H9 (cell line): ENCODE results near the gene TMEM235. TPM values are rescaled to one million over a fixed set of nuclear protein-coding genes. Genes with fewer than 3 reads are reported as not detected.
A peak's percentile ranks its signal among the peaks of the same experiment; 100 is the strongest.

Source experiments
- DNase-seq: peaks from one replicate; pipeline ENCODE4 v3.0.0-alpha.2; 2017
- H2AFZ ChIP-seq: one replicate; pipeline ENCODE4 v1.6.1; 2013; ENCODE audit warnings: mild to moderate bottlenecking, low read length, control low read depth, moderate library complexity
- H2AK5ac ChIP-seq: 2 replicates; pipeline ENCODE4 v1.6.1; 2013; ENCODE audit warnings: low read length, control low read depth, mixed read lengths; ENCODE audit not compliant: insufficient read length
- H2BK120ac ChIP-seq: one replicate; pipeline ENCODE4 v1.6.1; 2013; ENCODE audit warnings: low read depth, mild to moderate bottlenecking, low read length, control low read depth, inconsistent platforms; ENCODE audit not compliant: poor library complexity, severe bottlenecking
- H2BK12ac ChIP-seq: 2 replicates; pipeline ENCODE4 v1.6.1; 2013; ENCODE audit warnings: low read length, control low read depth, mixed read lengths, low read depth; ENCODE audit not compliant: insufficient read length
- H2BK15ac ChIP-seq: 2 replicates; pipeline ENCODE4 v1.6.1; 2013; ENCODE audit warnings: low read depth, low read length, control low read depth
- H2BK20ac ChIP-seq: one replicate; pipeline ENCODE4 v1.6.1; 2013; ENCODE audit warnings: low read depth, mild to moderate bottlenecking, low read length, control low read depth, inconsistent platforms; ENCODE audit not compliant: poor library complexity, severe bottlenecking
- H2BK5ac ChIP-seq: 2 replicates; pipeline ENCODE4 v1.6.1; 2013; ENCODE audit warnings: low read length, control low read depth, mixed read lengths; ENCODE audit not compliant: insufficient read length
- H3K14ac ChIP-seq: 2 replicates; pipeline ENCODE4 v1.6.1; 2013; ENCODE audit warnings: low read length, control low read depth; ENCODE audit not compliant: insufficient read depth
- H3K18ac ChIP-seq: 2 replicates; pipeline ENCODE4 v1.6.1; 2013; ENCODE audit warnings: low read depth, mild to moderate bottlenecking, mixed read lengths, low read length, control low read depth; ENCODE audit not compliant: insufficient read length
- H3K23ac ChIP-seq: 2 replicates; pipeline ENCODE4 v1.6.1; 2013; ENCODE audit warnings: low read length, control low read depth, mixed read lengths, low read depth; ENCODE audit not compliant: insufficient read length
- H3K23me2 ChIP-seq: 2 replicates; pipeline ENCODE4 v1.6.1; 2013; ENCODE audit warnings: low read depth, mild to moderate bottlenecking, mixed read lengths, low read length, control low read depth; ENCODE audit not compliant: insufficient read length, poor library complexity, severe bottlenecking
- H3K27ac ChIP-seq: 2 replicates; pipeline ENCODE4 v1.5.1; 2013; ENCODE audit warnings: low read length, control low read depth, mixed read lengths, low read depth; ENCODE audit not compliant: insufficient read length
- H3K27me3 ChIP-seq: 2 replicates; pipeline ENCODE4 v1.6.1; 2013; ENCODE audit warnings: low read length, control low read depth, inconsistent platforms; ENCODE audit not compliant: insufficient read depth
- H3K4ac ChIP-seq: 2 replicates; pipeline ENCODE4 v1.6.1; 2013; ENCODE audit warnings: low read depth, mild to moderate bottlenecking, control low read depth, inconsistent platforms, low read length, moderate library complexity
- H3K4me1 ChIP-seq: 2 replicates; pipeline ENCODE4 v1.6.1; 2013; ENCODE audit warnings: low read length, control low read depth, inconsistent platforms; ENCODE audit not compliant: insufficient read depth
- H3K4me2 ChIP-seq: 2 replicates; pipeline ENCODE4 v1.6.1; 2013; ENCODE audit warnings: low read length, control low read depth, mixed read lengths; ENCODE audit not compliant: insufficient read length, insufficient read depth
- H3K56ac ChIP-seq: 2 replicates; pipeline ENCODE4 v1.6.1; 2013; ENCODE audit warnings: low read depth, mild to moderate bottlenecking, mixed read lengths, low read length, control low read depth; ENCODE audit not compliant: insufficient read length
- H3K79me1 ChIP-seq: 2 replicates; pipeline ENCODE4 v1.6.1; 2013; ENCODE audit warnings: low read depth, mild to moderate bottlenecking, moderate library complexity, low read length, control low read depth, inconsistent platforms; ENCODE audit not compliant: insufficient read depth, poor library complexity, severe bottlenecking
- H3K79me2 ChIP-seq: 2 replicates; pipeline ENCODE4 v1.6.1; 2013; ENCODE audit warnings: low read length, control low read depth, inconsistent platforms; ENCODE audit not compliant: insufficient read depth
- H3K9ac ChIP-seq: 2 replicates; pipeline ENCODE4 v1.6.1; 2013; ENCODE audit warnings: low read length, control low read depth, mixed read lengths; ENCODE audit not compliant: insufficient read length; ENCODE audit errors: extremely low read depth
- H3K9me3 ChIP-seq: one replicate; pipeline ENCODE4 v1.6.1; 2013; ENCODE audit warnings: low read depth, low read length, inconsistent platforms; ENCODE audit not compliant: control insufficient read depth
- H3T11ph ChIP-seq: one replicate; pipeline ENCODE4 v1.6.1; 2013; ENCODE audit warnings: mild to moderate bottlenecking, low read length, control low read depth, inconsistent platforms
- H4K20me1 ChIP-seq: one replicate; pipeline ENCODE4 v1.6.1; 2013; ENCODE audit not compliant: control insufficient read depth, insufficient read length, insufficient read depth
- H4K5ac ChIP-seq: 2 replicates; pipeline ENCODE4 v1.6.1; 2013; ENCODE audit warnings: low read depth, mild to moderate bottlenecking, mixed read lengths, low read length, control low read depth; ENCODE audit not compliant: insufficient read length
- H4K8ac ChIP-seq: replicated peaks from 2 replicates; pipeline ENCODE4 v1.6.1; 2013; ENCODE audit warnings: low read length, control low read depth, mixed read lengths, low read depth; ENCODE audit not compliant: insufficient read length
- H4K91ac ChIP-seq: 2 replicates; pipeline ENCODE4 v1.6.1; 2013; ENCODE audit warnings: low read depth, mild to moderate bottlenecking, moderate library complexity, mixed read lengths, low read length, control low read depth; ENCODE audit not compliant: insufficient read length
- H3K27ac Mint-ChIP-seq, 3 experiments: 2 replicates in 2 of 3; 3 replicates in 1 of 3; pipeline ENCODE4 v1.8.0; 2020 to 2021; ENCODE audit warnings: mixed read lengths in 3 of 3, mild to moderate bottlenecking in 1 of 3, moderate library complexity in 1 of 3
- H3K27me3 Mint-ChIP-seq: 2 replicates; pipeline ENCODE4 v1.8.0; 2021; ENCODE audit warnings: low read depth, mild to moderate bottlenecking, moderate library complexity, mixed read lengths
- H3K36me3 Mint-ChIP-seq, 3 experiments: 2 replicates in 2 of 3; 3 replicates in 1 of 3; pipeline ENCODE4 v1.8.0; 2020 to 2021; ENCODE audit warnings: low read depth in 3 of 3, mixed read lengths in 3 of 3; ENCODE audit not compliant: insufficient read depth in 1 of 3
- H3K4me1 Mint-ChIP-seq, 2 experiments: 2 replicates each; pipeline ENCODE4 v1.8.0; 2020; ENCODE audit warnings: mixed read lengths in 2 of 2
- H3K4me3 Mint-ChIP-seq, 2 experiments: 2 replicates in 1 of 2; 3 replicates in 1 of 2; pipeline ENCODE4 v1.8.0; 2020 to 2021; ENCODE audit warnings: mild to moderate bottlenecking in 2 of 2, mixed read lengths in 2 of 2, moderate library complexity in 1 of 2
- H3K9me3 Mint-ChIP-seq, 2 experiments: 2 replicates in 1 of 2; 3 replicates in 1 of 2; pipeline ENCODE4 v1.8.0; 2020; ENCODE audit warnings: mild to moderate bottlenecking in 2 of 2, mixed read lengths in 2 of 2, moderate library complexity in 1 of 2
- CTCF ChIP-seq: fragments of 200-600 bp; sonication (generic); conservative IDR thresholded peaks from 3 replicates; pipeline ENCODE4 v1.8.0; 2021; ENCODE audit warnings: antibody characterized with exemption, mild to moderate bottlenecking
- WGBS: extraction: QIAGEN DNeasy Blood & Tissue Kit; methylation state at CpG from one replicate; pipeline ENCODE4 v1.1.7; 2013; ENCODE audit warnings: missing lambda C conversion rate, low lambda C conversion rate, mixed read lengths; ENCODE audit not compliant: insufficient read length; ENCODE audit errors: extremely low coverage; 5-methylcytosine and 5-hydroxymethylcytosine counted together
- total RNA-seq: library from RNA; stranded (reverse); gene quantifications from 2 replicates; pipeline ENCODE4 v1.2.1, GENCODE V29; 2021

TMEM235 gene
- total RNA-seq, 1 experiment from 2014 or later: 0.28 TPM

DNA sequence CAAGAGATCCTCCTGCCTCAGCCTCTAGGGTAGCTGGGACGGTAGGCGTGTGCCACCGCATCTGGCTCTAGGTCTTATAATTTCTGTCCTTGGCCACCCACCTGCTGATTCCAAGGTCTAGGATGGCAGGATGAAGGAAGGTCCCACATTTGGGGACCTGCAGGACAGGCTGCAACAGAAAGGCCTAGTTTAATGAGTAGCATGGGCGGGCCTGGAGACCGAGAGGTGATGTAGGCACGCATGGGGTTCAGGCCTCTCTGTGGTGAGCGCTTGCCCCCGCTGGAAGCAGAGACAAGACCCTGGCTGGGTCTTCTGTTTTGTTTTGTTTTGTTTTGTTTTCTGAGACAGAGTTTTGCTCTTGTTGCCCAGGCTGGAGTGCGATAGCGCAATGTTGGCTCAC lies 33.7 kb downstream of the TMEM235 start:
- H3K27me3 Mint-ChIP-seq: peaks cover 4% of the 10 kb centered on the region
- H2BK12ac ChIP-seq: no peak overlapping the region
- no peak overlapping the region for H3K18ac ChIP-seq
- H2AFZ ChIP-seq: no peak overlapping the region
- no peak for DNase-seq
- no peak overlapping the region for H3K14ac ChIP-seq
- H2BK5ac ChIP-seq: no peak overlapping the region
- H3K4ac ChIP-seq: no peak overlapping the region
- peaks cover 4% of the 10 kb centered on the region for H3K23me2 ChIP-seq
- H4K20me1 ChIP-seq: no peaks in the 10 kb centered on the region
- no peaks in the 10 kb centered on the region for H3K9me3 Mint-ChIP-seq
- no peak overlapping the region for H2AK5ac ChIP-seq
- no peak overlapping the region for H3T11ph ChIP-seq
- no peak overlapping the region for H3K27ac ChIP-seq
- no peak overlapping the region for H2BK20ac ChIP-seq
- no peak overlapping the region for H3K56ac ChIP-seq
- no peak overlapping the region for H4K8ac ChIP-seq
- no peak overlapping the region for H3K4me2 ChIP-seq
- H3K79me1 ChIP-seq: no peaks in the 10 kb centered on the region
- TF ChIP-seq CTCF: no peak
- peak overlapping the region in 1 of 3 experiments; percentile 31; a peak in 1 of 7 replicates for H3K27ac Mint-ChIP-seq
- no peak overlapping the region for H2BK120ac ChIP-seq
- no peaks in the 10 kb centered on the region; the same call in 1 of the 2 replicates for H3K27me3 ChIP-seq
- H4K5ac ChIP-seq: no peak overlapping the region
- peaks cover 33 to 42% of the 10 kb centered on the region in 2 experiments for H3K4me1 Mint-ChIP-seq
- no peak overlapping the region for H3K23ac ChIP-seq
- H3K4me3 Mint-ChIP-seq: no peak overlapping the region
- no peaks in the 10 kb centered on the region for H3K79me2 ChIP-seq
- H3K4me1 ChIP-seq: peaks cover 2% of the 10 kb centered on the region; the same call in 1 of the 2 replicates
- no peak overlapping the region for H2BK15ac ChIP-seq
- H4K91ac ChIP-seq: no peak overlapping the region
- WGBS: no CpG with 5 or more reads among the region's 10 CpGs
- H3K36me3 Mint-ChIP-seq: no peaks in the 10 kb centered on the region
- no peak overlapping the region for H3K9ac ChIP-seq
- H3K9me3 ChIP-seq: no peaks in the 10 kb centered on the region
